Epidermal melanocyte (primary cell): ENCODE measurements around the gene GCN1.
A peak's percentile ranks its signal among the peaks of the same experiment; 100 is the strongest.

Experiments used
- DNase-seq: peaks from one replicate; pipeline ENCODE4 v3.0.0; 2011; ENCODE audit warnings: low spot score; ENCODE audit not compliant: insufficient read length

Gene GCN1

GRCh38 chr12:120117961-120118320, 76.6 kb downstream of the GCN1 start:
- no peak for DNase-seq

GRCh38 chr12:120116792-120117651, 77.5 kb downstream of the GCN1 start:
- DNase-seq, result peak; percentile 99

GRCh38 chr12:120116441-120116791, 78.1 kb downstream of the GCN1 start, which contains the start of gene RAB35:
Gene RAB35 (minus strand): TSS chr12:120116753. CDS start chr12:120116650, 103 bp downstream.
- DNase-seq, result no peak

- DNase-seq, result no peak
Measured at GRCh38 chr12:120115692-120116440, 78.6 kb downstream of the GCN1 start.

GRCh38 chr12:120115066-120115465, 79.4 kb downstream of the GCN1 start:
- DNase-seq, result no peak

GRCh38 chr12:120110550-120111501, 83.7 kb downstream of the GCN1 start:
- DNase-seq, result no peak

GRCh38 chr12:120109570-120110267, 84.8 kb downstream of the GCN1 start:
- no peak for DNase-seq

GRCh38 chr12:120106151-120106550, 88.4 kb downstream of the GCN1 start:
- no peak for DNase-seq

GRCh38 chr12:120103371-120103770, 91.1 kb downstream of the GCN1 start:
- DNase-seq, result no peak

- DNase-seq, result no peak
Measured at GRCh38 chr12:120103044-120103338, 91.5 kb downstream of the GCN1 start.

GRCh38 chr12:120102189-120103043, 92.1 kb downstream of the GCN1 start:
- DNase-seq, result no peak

- DNase-seq, result no peak
Measured at GRCh38 chr12:120101617-120102016, 92.9 kb downstream of the GCN1 start.

- DNase-seq, result no peak
Measured at GRCh38 chr12:120101182-120101581, 93.3 kb downstream of the GCN1 start.

- no peak for DNase-seq
Measured at GRCh38 chr12:120100630-120101029, 93.9 kb downstream of the GCN1 start.

- DNase-seq, result no peak
Measured at GRCh38 chr12:120099738-120100137, 94.8 kb downstream of the GCN1 start.

- DNase-seq, result no peak
Measured at GRCh38 chr12:120098756-120099470, 95.6 kb downstream of the GCN1 start.

- no peak for DNase-seq
Measured at GRCh38 chr12:120096671-120097202, 97.8 kb downstream of the GCN1 start.

- no peak for DNase-seq
Measured at GRCh38 chr12:120095736-120096135, 98.8 kb downstream of the GCN1 start.

GRCh38 chr12:120095331-120095730, 99.2 kb downstream of the GCN1 start:
- no peak for DNase-seq
